T-cell (primary cell): ENCODE data around the gene BAIAP2. TPM values are rescaled to one million over a fixed set of nuclear protein-coding genes. Genes with fewer than 3 reads are reported as not detected.

Experiments used
- ATAC-seq, 4 experiments: fragments of 200-7000 bp in 3 of 4; fragments of 150-1000 bp in 1 of 4; cut with Tn5 transposase; replicated peaks in 1 of 4; 1 replicate in 3 of 4; 2 replicates in 1 of 4; pipeline ENCODE4 v1.10.0; 2021; ENCODE audit warnings: moderate library complexity in 3 of 4, mild to moderate bottlenecking in 2 of 4, moderate number of reproducible peaks in 1 of 4
- CTCF ChIA-PET, 2 donors: fragments of 300-600 bp; sonication (Branson Sonifier 250); formaldehyde crosslinking; loops; one replicate each; lab custom pipeline; 2022; ENCODE audit warnings: antibody characterized with exemption in 2 of 2; lab: Charles Lee
- POLR2A ChIA-PET, 2 donors: fragments of 300-600 bp; sonication (Branson Sonifier 250); formaldehyde crosslinking; loops; one replicate each; lab custom pipeline; 2022; ENCODE audit warnings: antibody characterized with exemption in 2 of 2; lab: Charles Lee
- DNase-seq, 35 experiments: peaks; one replicate each; pipeline versions ENCODE4 v3.0.0 to v3.0.0-alpha.2; 2013 to 2023
- H3K27ac ChIP-seq: one replicate; pipeline ENCODE4 v1.5.1; 2013; ENCODE audit warnings: low read length
- H3K27me3 ChIP-seq, 2 experiments: replicated peaks in 1 of 2; 1 replicate in 1 of 2; 2 replicates in 1 of 2; pipeline versions ENCODE4 v1.6.1 to v1.7.0; 2013; ENCODE audit warnings: low read length in 1 of 2, mixed read lengths in 1 of 2; ENCODE audit not compliant: control insufficient read depth in 2 of 2, insufficient read depth in 2 of 2; ENCODE audit errors: extremely low read depth in 1 of 2
- H3K36me3 ChIP-seq, 2 donors: 1 replicate in 1 of 2; 2 replicates in 1 of 2; pipeline versions ENCODE4 v1.6.1 to v1.7.0; 2013; ENCODE audit warnings: low read length in 1 of 2; ENCODE audit not compliant: control insufficient read depth in 2 of 2, insufficient read depth in 1 of 2; ENCODE audit errors: extremely low read depth in 1 of 2
- H3K4me1 ChIP-seq, 2 experiments: 1 replicate in 1 of 2; 2 replicates in 1 of 2; pipeline versions ENCODE4 v1.6.1 to v1.7.0; 2013; ENCODE audit warnings: low read length in 2 of 2, mixed read lengths in 1 of 2; ENCODE audit not compliant: insufficient read depth in 2 of 2, control insufficient read depth in 1 of 2; ENCODE audit errors: extremely low read depth in 1 of 2
- H3K4me3 ChIP-seq, 2 donors: 1 replicate in 1 of 2; 2 replicates in 1 of 2; pipeline versions ENCODE4 v1.5.1 to v1.7.0; 2013; ENCODE audit warnings: mild to moderate bottlenecking in 2 of 2, low read length in 1 of 2, moderate library complexity in 1 of 2; ENCODE audit not compliant: control insufficient read depth in 1 of 2; ENCODE audit errors: extremely low read depth in 1 of 2
- H3K9me3 ChIP-seq: 2 replicates; pipeline ENCODE4 v1.7.0; 2013
- H3K27ac Mint-ChIP-seq, 2 donors: one replicate each; pipeline ENCODE4 v1.8.0; 2020 to 2021; ENCODE audit warnings: mild to moderate bottlenecking in 2 of 2, mixed read lengths in 2 of 2
- H3K27me3 Mint-ChIP-seq, 2 donors: one replicate each; pipeline ENCODE4 v1.8.0; 2021 to 2022; ENCODE audit warnings: mixed read lengths in 2 of 2
- H3K36me3 Mint-ChIP-seq: one replicate; pipeline ENCODE4 v1.8.0; 2021; ENCODE audit warnings: mixed read lengths
- H3K4me1 Mint-ChIP-seq, 3 donors: one replicate each; pipeline ENCODE4 v1.8.0; 2020 to 2022; ENCODE audit warnings: mixed read lengths in 3 of 3, mild to moderate bottlenecking in 1 of 3
- H3K4me3 Mint-ChIP-seq, 3 donors: one replicate each; pipeline ENCODE4 v1.8.0; 2020 to 2022; ENCODE audit warnings: mild to moderate bottlenecking in 3 of 3, mixed read lengths in 3 of 3, moderate library complexity in 3 of 3
- H3K9me3 Mint-ChIP-seq, 3 donors: one replicate each; pipeline ENCODE4 v1.8.0; 2020 to 2022; ENCODE audit warnings: mixed read lengths in 3 of 3
- WGBS: methylation state at CpG from one replicate; pipeline ENCODE4 v1.1.5; 2013; ENCODE audit warnings: missing lambda C conversion rate; ENCODE audit not compliant: insufficient coverage; 5-methylcytosine and 5-hydroxymethylcytosine counted together
- total RNA-seq, 35 experiments: library from RNA in 6 of 35; stranded (reverse) in 6 of 35; fragments of 120-200 nt in 1 of 35; gene quantifications; one replicate each; pipeline versions ENCODE4 v1.2.1 to v1.2.4 and lab custom pipeline; 2013 to 2026

The BAIAP2 gene
- total RNA-seq, 5 donors from 2014 or later (not counting 1 experiment from before 2014, with no cell fraction given) = 6.3 to 12.0 (median 10.1) TPM

DNA sequence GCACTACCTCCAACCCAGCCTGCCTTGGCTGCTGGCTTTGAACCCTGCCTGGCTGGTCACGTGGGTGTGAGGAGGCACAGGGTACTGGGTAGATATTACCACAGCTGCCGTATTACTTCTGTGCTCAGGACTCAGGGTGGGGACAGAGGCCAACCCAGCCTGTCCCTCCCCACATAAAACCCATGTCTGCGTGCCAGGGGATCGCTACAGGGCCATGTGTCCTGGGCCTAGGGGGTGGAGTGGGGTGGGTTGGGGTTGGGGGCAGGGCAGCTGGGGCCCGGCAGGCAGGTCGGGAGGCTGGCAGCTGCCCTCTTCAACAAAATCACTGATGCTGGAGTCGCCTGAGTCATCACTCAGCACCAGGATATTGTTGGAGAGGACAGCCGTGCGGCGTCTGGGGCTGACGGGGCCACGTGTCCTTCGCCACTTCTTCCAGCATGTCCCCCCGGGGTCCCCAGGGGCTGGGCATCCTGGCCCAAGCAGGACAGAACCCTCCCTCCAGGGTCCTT is 90.7 kb downstream of the BAIAP2 start:
- Histone ChIP-seq H3K4me3 (no peak overlapping the region), H3K27me3 (no peaks in the 10 kb centered on the region), H3K9me3 (no peaks in the 10 kb centered on the region), H3K4me1 (no peaks in the 10 kb centered on the region), H3K27ac (no peak overlapping the region), H3K36me3 (no peaks in the 10 kb centered on the region)
- no peaks in the 10 kb centered on the region for H3K9me3 Mint-ChIP-seq
- no peak overlapping the region for H3K27ac Mint-ChIP-seq
- CTCF ChIA-PET = no interaction called here
- no peaks in the 10 kb centered on the region for H3K36me3 Mint-ChIP-seq
- no peak overlapping the region for H3K4me3 Mint-ChIP-seq
- no peaks in the 10 kb centered on the region for H3K4me1 Mint-ChIP-seq
- POLR2A ChIA-PET = no interaction called here
- 89% methylated on average over 7 of the region's 14 CpGs for WGBS
- no peak for DNase-seq
- ATAC-seq = no peak
- no peaks in the 10 kb centered on the region for H3K27me3 Mint-ChIP-seq

DNA sequence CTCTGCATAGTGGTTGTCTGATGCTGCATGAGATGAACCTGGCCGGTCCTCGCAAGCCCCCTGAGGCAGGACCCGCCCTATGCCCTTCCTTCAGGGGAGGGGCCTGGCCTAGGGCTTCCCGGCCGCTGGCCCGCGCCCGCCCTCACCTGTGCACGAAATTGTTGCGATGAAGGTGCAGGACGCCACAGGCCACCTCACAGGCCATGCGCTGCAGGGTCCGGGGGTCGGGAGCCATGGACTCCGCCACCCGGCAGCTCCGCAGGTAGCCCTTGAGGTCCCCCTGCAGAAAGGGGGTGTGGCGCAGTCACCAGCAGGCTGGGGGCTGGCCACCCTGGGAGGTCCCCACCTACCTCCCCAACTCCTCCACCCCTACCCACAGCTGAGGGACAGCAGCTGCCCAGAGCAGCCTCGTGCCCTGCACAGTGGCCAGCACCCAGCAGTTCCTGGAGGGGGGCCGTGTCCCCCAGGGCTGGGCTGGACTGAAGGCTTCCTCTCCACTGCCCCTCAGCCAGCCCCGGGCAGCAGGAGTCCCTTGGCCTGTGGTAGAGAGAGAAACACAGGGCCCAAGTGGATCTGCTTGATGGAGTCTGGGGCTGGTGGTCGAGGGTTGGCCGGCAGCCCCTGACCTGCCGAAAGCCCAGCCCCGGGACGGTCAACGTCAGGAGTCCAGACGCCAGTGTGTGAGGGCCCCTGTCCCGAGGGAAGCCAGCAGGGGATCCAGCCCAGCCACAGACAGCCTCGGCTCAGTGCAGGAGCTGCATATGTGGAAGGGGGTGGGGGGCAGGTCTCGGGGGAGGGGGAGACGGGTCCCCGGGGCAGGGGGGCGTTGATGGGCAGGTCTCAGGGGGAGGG is 91.6 kb downstream of the BAIAP2 start:
- Mint-ChIP-seq H3K27ac (no peak overlapping the region), H3K36me3 (no peaks in the 10 kb centered on the region), H3K27me3 (no peaks in the 10 kb centered on the region), H3K4me3 (no peak overlapping the region), H3K9me3 (no peaks in the 10 kb centered on the region), H3K4me1 (no peaks in the 10 kb centered on the region)
- WGBS = 92% methylated on average over 22 of the region's 34 CpGs
- H3K27me3 ChIP-seq = peaks cover 0 to 2% of the 10 kb centered on the region in 2 experiments
- H3K4me3 ChIP-seq = no peak overlapping the region
- H3K4me1 ChIP-seq = no peaks in the 10 kb centered on the region
- no peaks in the 10 kb centered on the region for H3K36me3 ChIP-seq
- POLR2A ChIA-PET = no interaction called here
- ATAC-seq (no peak), DNase-seq (no peak)
- no peaks in the 10 kb centered on the region for H3K9me3 ChIP-seq
- no peak overlapping the region for H3K27ac ChIP-seq
- CTCF ChIA-PET = no interaction called here

DNA sequence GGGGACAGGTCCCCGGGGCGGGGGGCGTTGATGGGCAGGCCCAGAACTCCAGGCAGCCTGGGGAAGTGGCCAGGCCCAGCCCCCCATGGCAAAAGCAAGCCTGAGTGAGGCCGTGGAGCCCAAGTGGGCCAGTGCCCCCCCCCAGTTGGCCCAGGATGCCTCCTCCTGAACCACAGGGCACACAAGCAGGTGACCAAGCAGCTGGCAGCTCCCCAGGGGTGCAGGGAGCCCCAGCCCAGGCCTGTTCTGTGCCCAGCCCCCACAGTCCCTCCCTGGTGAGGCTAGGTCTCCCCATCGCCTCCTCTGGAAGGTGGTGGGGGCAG is 92.1 kb downstream of the BAIAP2 start:
- H3K4me3 ChIP-seq = no peak overlapping the region
- H3K27ac Mint-ChIP-seq = no peak overlapping the region
- H3K9me3 ChIP-seq = no peaks in the 10 kb centered on the region
- no peaks in the 10 kb centered on the region for H3K36me3 ChIP-seq
- H3K27me3 Mint-ChIP-seq = no peaks in the 10 kb centered on the region
- H3K4me3 Mint-ChIP-seq = no peak overlapping the region
- 89% methylated on average over 1 of the region's 5 CpGs for WGBS
- ChIA-PET CTCF (no interaction called here), POLR2A (no interaction called here)
- H3K36me3 Mint-ChIP-seq = no peaks in the 10 kb centered on the region
- no peak overlapping the region for H3K27ac ChIP-seq
- H3K9me3 Mint-ChIP-seq = no peaks in the 10 kb centered on the region
- H3K27me3 ChIP-seq = peaks cover 0 to 2% of the 10 kb centered on the region in 2 experiments
- no peaks in the 10 kb centered on the region for H3K4me1 Mint-ChIP-seq
- no peaks in the 10 kb centered on the region for H3K4me1 ChIP-seq
- ATAC-seq (no peak), DNase-seq (no peak)

GRCh38 chr17:81127526-81128177 is 92.7 kb downstream of the BAIAP2 start:
- Histone ChIP-seq H3K27me3 (peaks cover 0 to 6% of the 10 kb centered on the region in 2 experiments), H3K9me3 (no peaks in the 10 kb centered on the region), H3K4me3 (no peak overlapping the region), H3K4me1 (no peaks in the 10 kb centered on the region), H3K27ac (no peak overlapping the region), H3K36me3 (no peaks in the 10 kb centered on the region)
- no peak for DNase-seq
- no peak for ATAC-seq
- ChIA-PET CTCF (no interaction called here), POLR2A (no interaction called here)
- 83% methylated on average over 12 of the region's 25 CpGs for WGBS
- no peak overlapping the region for H3K27ac Mint-ChIP-seq
- no peaks in the 10 kb centered on the region for H3K36me3 Mint-ChIP-seq
- no peaks in the 10 kb centered on the region for H3K9me3 Mint-ChIP-seq
- H3K4me1 Mint-ChIP-seq = no peaks in the 10 kb centered on the region
- no peaks in the 10 kb centered on the region for H3K27me3 Mint-ChIP-seq
- H3K4me3 Mint-ChIP-seq = no peak overlapping the region

GRCh38 chr17:81128338-81128737 is 93.4 kb downstream of the BAIAP2 start:
- no peaks in the 10 kb centered on the region for H3K27me3 Mint-ChIP-seq
- H3K9me3 ChIP-seq = no peaks in the 10 kb centered on the region
- H3K27ac Mint-ChIP-seq = no peak overlapping the region
- H3K4me1 Mint-ChIP-seq = no peaks in the 10 kb centered on the region
- H3K36me3 Mint-ChIP-seq = no peaks in the 10 kb centered on the region
- H3K36me3 ChIP-seq = no peaks in the 10 kb centered on the region
- H3K4me3 Mint-ChIP-seq = no peak overlapping the region
- ATAC-seq = no peak
- H3K27ac ChIP-seq = no peak overlapping the region
- 88% methylated on average over 12 of the region's 14 CpGs for whole genome bisulfite sequencing
- no peak for DNase-seq
- ChIA-PET CTCF (no interaction called here), POLR2A (no interaction called here)
- H3K9me3 Mint-ChIP-seq = no peaks in the 10 kb centered on the region
- H3K27me3 ChIP-seq = peaks cover 0 to 6% of the 10 kb centered on the region in 2 experiments
- no peaks in the 10 kb centered on the region for H3K4me1 ChIP-seq
- no peak overlapping the region for H3K4me3 ChIP-seq

GRCh38 chr17:81128774-81129173 is 93.8 kb downstream of the BAIAP2 start:
- Mint-ChIP-seq H3K9me3 (no peaks in the 10 kb centered on the region), H3K27ac (no peak overlapping the region), H3K27me3 (no peaks in the 10 kb centered on the region), H3K36me3 (no peaks in the 10 kb centered on the region), H3K4me1 (no peaks in the 10 kb centered on the region), H3K4me3 (no peak overlapping the region)
- POLR2A ChIA-PET = no interaction called here
- H3K4me1 ChIP-seq = no peaks in the 10 kb centered on the region
- no peak for ATAC-seq
- WGBS = 90% methylated on average over 23 of the region's 23 CpGs
- DNase-seq = no peak
- peaks cover 0 to 6% of the 10 kb centered on the region in 2 experiments for H3K27me3 ChIP-seq
- no peak overlapping the region for H3K27ac ChIP-seq
- no peaks in the 10 kb centered on the region for H3K9me3 ChIP-seq
- no peaks in the 10 kb centered on the region for H3K36me3 ChIP-seq
- CTCF ChIA-PET = no interaction called here
- no peak overlapping the region for H3K4me3 ChIP-seq
